ENCODE results near the gene CLHC1.
"Not testable (repeated sequence)": the region's sequence is repeated elsewhere in the genome, so short reads cannot be mapped to it uniquely, and the experiment has no call there.

CLHC1 gene

DNA sequence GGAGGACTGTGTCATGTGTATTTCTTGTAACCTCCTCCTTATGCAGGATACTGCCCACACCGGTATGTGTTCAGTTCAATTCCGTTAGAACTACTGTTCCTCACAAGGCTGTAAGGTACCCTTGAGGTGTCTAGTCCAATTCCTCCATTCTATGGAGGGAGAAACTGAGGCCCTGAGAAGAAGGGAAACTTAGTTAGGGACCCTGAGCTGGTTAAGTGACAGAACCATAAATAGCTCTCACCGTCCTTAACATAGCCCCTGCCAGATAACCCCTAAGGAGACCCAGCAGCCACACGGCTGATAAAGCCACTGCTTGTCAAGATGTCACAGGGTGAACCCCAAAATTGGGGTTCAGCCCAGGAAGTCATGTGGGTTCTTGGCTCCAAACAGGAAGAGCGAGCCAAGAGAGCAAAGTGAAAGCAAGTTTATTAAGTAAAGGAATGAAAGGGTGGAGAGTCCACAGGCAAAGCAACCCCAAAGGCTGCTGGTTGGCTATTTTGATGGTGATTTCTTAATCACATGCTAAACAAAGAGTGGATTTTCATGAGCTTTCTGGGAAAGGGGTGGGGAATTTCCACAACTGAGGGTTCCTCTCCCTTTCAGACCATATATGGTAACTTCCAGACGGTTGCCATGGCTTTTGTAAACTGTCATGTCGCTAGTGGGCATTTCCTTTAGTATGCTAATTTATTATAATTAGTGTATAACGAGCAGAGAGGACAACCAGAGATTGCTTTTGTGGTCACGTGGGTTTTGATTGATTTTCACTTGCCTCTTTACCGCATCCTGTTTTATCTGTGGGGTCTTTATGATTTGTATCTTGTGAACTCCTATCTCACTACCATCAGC is 98.4 kb downstream of the CLHC1 start:
- FAIRE-seq: no peak

DNA sequence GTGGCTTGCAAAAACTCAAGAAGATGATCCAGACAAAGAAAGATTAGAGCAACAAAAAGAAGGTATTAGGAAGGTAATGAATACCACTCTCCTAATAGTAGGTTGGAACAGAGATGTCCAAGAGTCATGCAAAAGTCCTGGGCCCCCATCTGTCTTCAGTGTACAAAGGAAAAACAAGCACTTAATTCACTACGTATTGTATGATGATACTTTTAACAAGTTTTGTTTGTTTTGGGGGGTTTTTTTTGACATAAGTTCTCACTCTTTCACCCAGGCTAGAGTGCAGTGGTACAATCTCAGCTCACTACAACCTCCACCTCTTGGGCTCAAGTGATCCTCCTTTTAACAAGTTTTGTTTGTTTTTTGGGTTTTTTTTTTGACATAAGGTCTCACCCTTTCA is 101.2 kb downstream of the CLHC1 start:
- no peak for FAIRE-seq

DNA sequence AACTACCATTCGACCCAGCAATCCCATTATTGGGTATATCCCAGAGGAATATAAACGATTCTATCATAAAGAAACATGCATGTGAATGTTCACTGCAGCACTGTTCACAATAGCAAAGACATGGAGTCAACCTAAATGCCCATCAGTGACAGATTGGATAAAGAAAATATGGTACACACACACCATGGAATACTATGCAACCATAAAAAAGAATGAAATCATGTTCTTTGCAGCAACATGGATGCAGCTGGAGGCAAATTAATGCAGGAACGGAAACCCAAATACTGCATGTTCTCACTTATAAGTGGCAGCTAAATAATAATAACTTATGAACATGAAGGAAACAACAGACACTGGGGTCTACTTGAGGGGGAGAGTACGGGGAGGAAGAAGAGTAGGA is 105.5 kb downstream of the CLHC1 start:
- not testable (repeated sequence) for FAIRE-seq
